K562 (cell line): Measurements from ENCODE around the gene ERCC2. TPM values are rescaled to one million over a fixed set of nuclear protein-coding genes. Genes with fewer than 3 reads are reported as not detected.

ENCODE experiments used
- BRF2 ChIP-seq: IDR thresholded peaks from 3 replicates; pipeline ENCODE4 v1.6.1; 2011; ENCODE audit warnings: borderline replicate concordance, mild to moderate bottlenecking; ENCODE audit not compliant: insufficient read length, insufficient read depth
- CBFA2T2 ChIP-seq: fragments of 450-650 bp; conservative IDR thresholded peaks from 2 replicates; pipeline ENCODE4 v1.6.1; 2017; ENCODE audit warnings: mild to moderate bottlenecking
- CC2D1A ChIP-seq: fragments of 450-650 bp; IDR thresholded peaks from 2 replicates; pipeline ENCODE4 v1.6.1; 2017; ENCODE audit warnings: mild to moderate bottlenecking
- COPS2 ChIP-seq: fragments of 450-650 bp; conservative IDR thresholded peaks from 2 replicates; pipeline ENCODE4 v1.6.1; 2016; ENCODE audit warnings: mild to moderate bottlenecking, moderate library complexity
- CTCF ChIP-seq, 3 experiments: IDR thresholded peaks in 2 of 3; conservative IDR thresholded peaks in 1 of 3; 2 replicates each; pipeline ENCODE4 v1.5.1; 2011 to 2012; ENCODE audit warnings: low read length in 3 of 3, mild to moderate bottlenecking in 3 of 3, control low read depth in 2 of 3, improper control_type of control experiment in 1 of 3, inconsistent platforms in 1 of 3, low read depth in 1 of 3, mixed read lengths in 1 of 3, moderate library complexity in 1 of 3; ENCODE audit not compliant: insufficient read depth in 2 of 3
- HCFC1 ChIP-seq: IDR thresholded peaks from 2 replicates; pipeline ENCODE4 v1.6.1; 2012; ENCODE audit warnings: low read depth, low read length, improper control_type of control experiment
- HNRNPH1 ChIP-seq: fragments of 200-400 bp; formaldehyde crosslinking; optimal IDR thresholded peaks from 2 replicates; pipeline ENCODE3; 2017; ENCODE audit warnings: low read depth, mild to moderate bottlenecking, low read length, moderate library complexity
- NCOR1 ChIP-seq: fragments of 450-650 bp; IDR thresholded peaks from 2 replicates; pipeline ENCODE4 v1.6.1; 2016; ENCODE audit warnings: mild to moderate bottlenecking, moderate library complexity
- TFAM ChIP-seq: fragments of 250-450 bp; sonication (Bioruptor Pico); conservative IDR thresholded peaks from 2 replicates; pipeline ENCODE4 v1.5.0; 2021; ENCODE audit warnings: mild to moderate bottlenecking, moderate library complexity
- XRCC5 ChIP-seq: fragments of 200-400 bp; formaldehyde crosslinking; IDR thresholded peaks from 2 replicates; pipeline ENCODE4 v1.6.1; 2017; ENCODE audit warnings: low read depth, mild to moderate bottlenecking, low read length
- ZEB2 ChIP-seq: fragments of 450-650 bp; IDR thresholded peaks from 2 replicates; pipeline ENCODE4 v1.6.1; 2016
- ZNF512 ChIP-seq: IDR thresholded peaks from 2 replicates; pipeline ENCODE4 v1.6.1; 2016; ENCODE audit warnings: missing genetic modification characterization, missing compliant biosample characterization
- ZNF707 ChIP-seq: fragments of 250-450 bp; sonication (Bioruptor Pico); conservative IDR thresholded peaks from 2 replicates; pipeline ENCODE4 v1.8.0; 2022; ENCODE audit warnings: inconsistent platforms, mild to moderate bottlenecking, moderate library complexity
- ZNF79 ChIP-seq: fragments of 250-450 bp; sonication (Bioruptor Pico); IDR thresholded peaks from 2 replicates; pipeline ENCODE4 v1.4.0; 2020; ENCODE audit warnings: low read depth, mild to moderate bottlenecking, moderate library complexity
- polyA plus RNA-seq, 8 experiments: library from polyadenylated mRNA; depleted of rRNA in 4 of 8; stranded (reverse) in 5 of 8; unstranded in 3 of 8; fragments of >200 nt; fragmentation: Nextera tagmentation in 2 of 8; fragmentation: Illumina TruSeq in 1 of 8; extraction: Ambion mirVana in 2 of 8; extraction: Trizol in 1 of 8; gene quantifications; 2 replicates each; pipeline versions ENCODE4 v1.2.1 to v1.2.3, GENCODE V29; 2011 to 2014; ENCODE audit warnings: inconsistent platforms in 1 of 8, missing spikeins in 1 of 8
- total RNA-seq, 7 experiments: library from RNA; depleted of rRNA in 6 of 7; stranded (reverse); fragments of >200 nt in 6 of 7; fragmentation: Illumina TruSeq in 2 of 7; extraction: Trizol in 2 of 7; gene quantifications; 2 replicates each; pipeline versions ENCODE4 v1.2.1 to v1.2.3, GENCODE V29; 2011 to 2021; ENCODE audit warnings: low replicate concordance in 1 of 7
- TF ChIP-seq, protein P1 (sequence below): IDR thresholded peaks from 2 replicates; pipeline ENCODE4 v1.6.1; 2012; ENCODE audit warnings: low read depth, low read length, improper control_type of control experiment, borderline replicate concordance
- TF ChIP-seq, protein P2 (sequence below): sonication (generic); formaldehyde crosslinking; IDR thresholded peaks from 2 replicates; pipeline ENCODE4 v1.9.0; 2022; ENCODE audit warnings: mild to moderate bottlenecking, missing genetic modification reagents
- TF ChIP-seq, protein P3 (sequence below): sonication (generic); IDR thresholded peaks from 2 replicates; pipeline ENCODE4 v1.6.1; 2016

The ERCC2 gene
- total and polyA plus RNA-seq, 9 of the 15 experiments (the other 6 are each of a cell fraction or from before 2014, with no cell fraction given) = 2.2 to 55.9 (median 23.4) TPM

- TF ChIP-seq, protein P1, sequence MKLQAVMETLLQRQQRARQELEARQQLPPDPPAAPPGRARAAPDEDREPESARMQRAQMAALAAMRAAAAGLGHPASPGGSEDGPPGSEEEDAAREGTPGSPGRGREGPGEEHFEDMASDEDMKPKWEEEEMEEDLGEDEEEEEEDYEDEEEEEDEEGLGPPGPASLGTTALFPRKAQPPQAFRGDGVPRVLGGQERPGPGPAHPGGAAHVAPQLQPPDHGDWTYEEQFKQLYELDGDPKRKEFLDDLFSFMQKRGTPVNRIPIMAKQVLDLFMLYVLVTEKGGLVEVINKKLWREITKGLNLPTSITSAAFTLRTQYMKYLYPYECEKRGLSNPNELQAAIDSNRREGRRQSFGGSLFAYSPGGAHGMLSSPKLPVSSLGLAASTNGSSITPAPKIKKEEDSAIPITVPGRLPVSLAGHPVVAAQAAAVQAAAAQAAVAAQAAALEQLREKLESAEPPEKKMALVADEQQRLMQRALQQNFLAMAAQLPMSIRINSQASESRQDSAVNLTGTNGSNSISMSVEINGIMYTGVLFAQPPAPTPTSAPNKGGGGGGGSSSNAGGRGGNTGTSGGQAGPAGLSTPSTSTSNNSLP = no peak
- TF ChIP-seq CC2D1A (0 out of 2 replicates have a peak, but pooled peaks have one; percentile 15), ZNF79 (CRISPR knock-in tag) (no peak), XRCC5 (no peak), ZNF707 (no peak), NCOR1 (peak; percentile 75), COPS2 (no peak), CTCF (IDR thresholded peaks at IDR 0.05 in 2 of 3, conservative IDR thresholded peaks at IDR 0.05 in 1 of 3; ENCODE audit: insufficient read depth in 2 of 3, low read depth in 1 of 3, low read length in 3 of 3) (peak; percentile 74 to 86 (median 80)), ZEB2 (peak; percentile 68), HNRNPH1 (no peak), CBFA2T2 (no peak), TFAM (CRISPR knock-in tag) (no peak), HCFC1 (peak; percentile 6), ZNF512 (tag) (no peak), BRF2 (no peak)
- TF ChIP-seq, protein P2, sequence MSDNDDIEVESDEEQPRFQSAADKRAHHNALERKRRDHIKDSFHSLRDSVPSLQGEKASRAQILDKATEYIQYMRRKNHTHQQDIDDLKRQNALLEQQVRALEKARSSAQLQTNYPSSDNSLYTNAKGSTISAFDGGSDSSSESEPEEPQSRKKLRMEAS = 0 out of 2 replicates have a peak, but pooled peaks have one; percentile 34
- TF ChIP-seq, protein P3, sequence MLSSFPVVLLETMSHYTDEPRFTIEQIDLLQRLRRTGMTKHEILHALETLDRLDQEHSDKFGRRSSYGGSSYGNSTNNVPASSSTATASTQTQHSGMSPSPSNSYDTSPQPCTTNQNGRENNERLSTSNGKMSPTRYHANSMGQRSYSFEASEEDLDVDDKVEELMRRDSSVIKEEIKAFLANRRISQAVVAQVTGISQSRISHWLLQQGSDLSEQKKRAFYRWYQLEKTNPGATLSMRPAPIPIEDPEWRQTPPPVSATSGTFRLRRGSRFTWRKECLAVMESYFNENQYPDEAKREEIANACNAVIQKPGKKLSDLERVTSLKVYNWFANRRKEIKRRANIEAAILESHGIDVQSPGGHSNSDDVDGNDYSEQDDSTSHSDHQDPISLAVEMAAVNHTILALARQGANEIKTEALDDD = peak; percentile 95
These were observed 33.6 kb upstream of the ERCC2 start (continued) for GRCh38 chr19:45403781-45404556.
